Hepatocyte (in vitro differentiated cells): ENCODE results near the gene PCDH1.

Experiments
- CTCF ChIP-seq: fragments of 200-600 bp; sonication (generic); IDR thresholded peaks from 2 replicates; pipeline ENCODE4 v1.5.1; 2016; ENCODE audit warnings: antibody characterized with exemption, mild to moderate bottlenecking; ENCODE audit not compliant: poor library complexity
- EZH2 ChIP-seq: fragments of 200-600 bp; sonication (generic); IDR thresholded peaks from 2 replicates; pipeline ENCODE4 v1.6.1; 2016; ENCODE audit warnings: antibody characterized with exemption, mild to moderate bottlenecking, borderline replicate concordance
- EZH2phosphoT487 ChIP-seq: fragments of 200-600 bp; sonication (generic); IDR thresholded peaks from one replicate; pipeline ENCODE4 v1.6.1; 2018; ENCODE audit warnings: antibody characterized with exemption, mild to moderate bottlenecking, low read depth, moderate library complexity; ENCODE audit not compliant: unreplicated experiment, severe bottlenecking

- TF ChIP-seq CTCF: no peak
- TF ChIP-seq EZH2: no peak
- no peak for TF ChIP-seq EZH2phosphoT487
These were observed 36.6 kb upstream of the PCDH1 start for GRCh38 chr5:141914797-141915196.
